Nephron (organoid): ENCODE results near the gene PKM.

Experiments
- H3K27ac Mint-ChIP-seq, 3 experiments: 2 replicates each; pipeline ENCODE4 v1.8.0; 2020; ENCODE audit warnings: mixed read lengths in 3 of 3, mild to moderate bottlenecking in 2 of 3, moderate library complexity in 1 of 3
- H3K27me3 Mint-ChIP-seq: 2 replicates; pipeline ENCODE4 v1.8.0; 2021; ENCODE audit warnings: low read depth, mild to moderate bottlenecking, moderate library complexity, mixed read lengths
- H3K36me3 Mint-ChIP-seq: 2 replicates; pipeline ENCODE4 v1.8.0; 2020; ENCODE audit warnings: low read depth, mixed read lengths
- H3K4me1 Mint-ChIP-seq: 2 replicates; pipeline ENCODE4 v1.8.0; 2020; ENCODE audit warnings: mixed read lengths
- H3K4me3 Mint-ChIP-seq, 3 experiments: 2 replicates each; pipeline ENCODE4 v1.8.0; 2020; ENCODE audit warnings: mild to moderate bottlenecking in 3 of 3, mixed read lengths in 3 of 3, moderate library complexity in 2 of 3
- H3K9me3 Mint-ChIP-seq: 2 replicates; pipeline ENCODE4 v1.8.0; 2020; ENCODE audit warnings: mixed read lengths
- TF ChIP-seq, protein P1 (sequence below), 3 experiments: fragments of 200-600 bp; sonication (generic); IDR thresholded peaks; one replicate each; pipeline ENCODE4 v1.5.0; 2021; ENCODE audit warnings: antibody characterized with exemption in 3 of 3; ENCODE audit not compliant: unreplicated experiment in 3 of 3

Gene PKM

GRCh38 chr15:72202801-72203506 lies 28.0 kb downstream of the PKM start:
- Mint-ChIP-seq H3K36me3 (peaks cover 82% of the 10 kb centered on the region), H3K9me3 (no peaks in the 10 kb centered on the region), H3K4me3 (no peak overlapping the region), H3K4me1 (peaks cover 53% of the 10 kb centered on the region), H3K27me3 (peaks cover 3% of the 10 kb centered on the region), H3K27ac (peak overlapping the region in 2 of 3 experiments; percentile 13 to 21)
- TF ChIP-seq, protein P1, sequence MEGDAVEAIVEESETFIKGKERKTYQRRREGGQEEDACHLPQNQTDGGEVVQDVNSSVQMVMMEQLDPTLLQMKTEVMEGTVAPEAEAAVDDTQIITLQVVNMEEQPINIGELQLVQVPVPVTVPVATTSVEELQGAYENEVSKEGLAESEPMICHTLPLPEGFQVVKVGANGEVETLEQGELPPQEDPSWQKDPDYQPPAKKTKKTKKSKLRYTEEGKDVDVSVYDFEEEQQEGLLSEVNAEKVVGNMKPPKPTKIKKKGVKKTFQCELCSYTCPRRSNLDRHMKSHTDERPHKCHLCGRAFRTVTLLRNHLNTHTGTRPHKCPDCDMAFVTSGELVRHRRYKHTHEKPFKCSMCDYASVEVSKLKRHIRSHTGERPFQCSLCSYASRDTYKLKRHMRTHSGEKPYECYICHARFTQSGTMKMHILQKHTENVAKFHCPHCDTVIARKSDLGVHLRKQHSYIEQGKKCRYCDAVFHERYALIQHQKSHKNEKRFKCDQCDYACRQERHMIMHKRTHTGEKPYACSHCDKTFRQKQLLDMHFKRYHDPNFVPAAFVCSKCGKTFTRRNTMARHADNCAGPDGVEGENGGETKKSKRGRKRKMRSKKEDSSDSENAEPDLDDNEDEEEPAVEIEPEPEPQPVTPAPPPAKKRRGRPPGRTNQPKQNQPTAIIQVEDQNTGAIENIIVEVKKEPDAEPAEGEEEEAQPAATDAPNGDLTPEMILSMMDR (IDR thresholded peaks at IDR 0.05; ENCODE audit: unreplicated experiment in 3 of 3) = no peak

GRCh38 chr15:72202302-72202701 lies 28.7 kb downstream of the PKM start:
- H3K27ac Mint-ChIP-seq = no peak overlapping the region
- H3K4me3 Mint-ChIP-seq = no peak overlapping the region
- peaks cover 55% of the 10 kb centered on the region for H3K4me1 Mint-ChIP-seq
- TF ChIP-seq, protein P1 (IDR thresholded peaks at IDR 0.05; ENCODE audit: unreplicated experiment in 3 of 3) = no peak
- H3K9me3 Mint-ChIP-seq = no peaks in the 10 kb centered on the region
- peaks cover 76% of the 10 kb centered on the region for H3K36me3 Mint-ChIP-seq
- H3K27me3 Mint-ChIP-seq = peaks cover 6% of the 10 kb centered on the region

DNA sequence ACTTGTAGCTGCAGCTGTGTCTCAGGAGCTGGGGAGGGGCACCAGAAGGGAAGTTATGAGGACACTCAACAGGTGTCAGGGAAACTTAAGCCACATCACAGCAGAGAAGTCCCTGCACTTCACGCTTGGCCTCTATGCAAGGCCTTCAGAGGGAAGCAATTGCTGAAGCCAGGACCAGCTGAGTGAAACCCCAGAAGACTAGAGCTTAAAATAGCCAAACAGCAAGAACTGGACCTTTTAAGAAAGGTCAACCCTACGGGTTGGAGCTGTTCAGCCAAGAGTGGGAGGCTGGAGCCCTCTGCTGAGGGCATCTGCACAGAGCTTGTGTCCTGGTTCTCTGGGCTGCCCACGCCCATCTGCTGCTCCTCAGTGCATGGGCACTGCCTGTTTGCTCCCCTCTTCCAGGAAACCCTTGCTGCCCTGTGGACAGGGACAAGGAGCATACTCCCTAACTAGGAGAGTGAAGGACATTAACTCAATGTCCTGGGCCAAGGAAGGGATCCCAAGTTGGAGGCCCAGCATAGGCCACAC lies 29.5 kb downstream of the PKM start:
- TF ChIP-seq, protein P1 (IDR thresholded peaks at IDR 0.05; ENCODE audit: unreplicated experiment in 3 of 3) = no peak
- H3K9me3 Mint-ChIP-seq = no peaks in the 10 kb centered on the region
- H3K27ac Mint-ChIP-seq = peak overlapping the region in 2 of 3 experiments; percentile 20 to 64
- H3K36me3 Mint-ChIP-seq = peaks cover 72% of the 10 kb centered on the region
- H3K4me1 Mint-ChIP-seq = peaks cover 49% of the 10 kb centered on the region
- H3K27me3 Mint-ChIP-seq = peaks cover 14% of the 10 kb centered on the region
- no peak overlapping the region for H3K4me3 Mint-ChIP-seq

DNA sequence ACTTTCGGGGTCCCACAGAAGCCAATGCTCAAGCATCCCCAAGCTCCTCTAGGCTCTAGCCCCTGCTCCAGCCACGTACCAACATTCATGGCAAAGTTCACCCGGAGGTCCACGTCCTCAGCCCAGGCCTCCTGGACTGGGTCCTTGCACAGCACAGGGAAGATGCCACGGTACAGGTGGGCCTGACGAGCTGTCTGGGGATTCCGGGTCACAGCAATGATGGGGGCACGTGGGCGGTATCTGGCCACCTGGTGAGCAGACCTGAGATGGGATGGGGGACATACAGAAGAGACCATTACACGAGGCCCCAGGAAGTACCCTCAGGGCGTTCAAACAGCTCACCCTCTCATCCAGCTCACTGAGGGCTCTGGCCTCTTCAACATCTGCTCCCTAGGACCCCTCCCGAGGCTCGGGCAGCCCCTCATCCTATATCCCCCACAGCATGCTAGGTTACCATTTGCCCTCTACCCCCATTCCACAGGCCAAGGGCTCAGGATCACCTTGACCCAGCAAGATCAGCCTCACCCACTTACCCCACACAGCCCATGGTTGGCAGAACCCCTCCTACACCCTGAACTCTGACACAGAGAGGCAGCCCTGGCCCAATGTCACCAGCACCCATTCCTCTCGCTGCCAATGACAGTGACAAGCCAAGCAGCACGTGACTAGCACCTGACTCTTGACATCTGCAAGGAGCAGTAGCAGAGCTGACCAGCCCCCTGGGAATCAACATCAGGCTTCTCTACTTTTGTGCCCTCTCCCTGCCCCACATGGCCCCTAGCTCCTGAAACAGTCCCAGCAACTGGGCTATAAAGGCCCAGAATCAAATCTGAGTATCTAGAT lies 30.4 kb downstream of the PKM start:
- peaks cover 23% of the 10 kb centered on the region for H3K27me3 Mint-ChIP-seq
- no peak overlapping the region for H3K4me3 Mint-ChIP-seq
- H3K9me3 Mint-ChIP-seq = no peaks in the 10 kb centered on the region
- peaks cover 64% of the 10 kb centered on the region for H3K36me3 Mint-ChIP-seq
- TF ChIP-seq, protein P1 (IDR thresholded peaks at IDR 0.05; ENCODE audit: unreplicated experiment in 3 of 3) = no peak
- H3K4me1 Mint-ChIP-seq = peaks cover 49% of the 10 kb centered on the region
- peak overlapping the region in 2 of 3 experiments; percentile 46 to 64 for H3K27ac Mint-ChIP-seq

DNA sequence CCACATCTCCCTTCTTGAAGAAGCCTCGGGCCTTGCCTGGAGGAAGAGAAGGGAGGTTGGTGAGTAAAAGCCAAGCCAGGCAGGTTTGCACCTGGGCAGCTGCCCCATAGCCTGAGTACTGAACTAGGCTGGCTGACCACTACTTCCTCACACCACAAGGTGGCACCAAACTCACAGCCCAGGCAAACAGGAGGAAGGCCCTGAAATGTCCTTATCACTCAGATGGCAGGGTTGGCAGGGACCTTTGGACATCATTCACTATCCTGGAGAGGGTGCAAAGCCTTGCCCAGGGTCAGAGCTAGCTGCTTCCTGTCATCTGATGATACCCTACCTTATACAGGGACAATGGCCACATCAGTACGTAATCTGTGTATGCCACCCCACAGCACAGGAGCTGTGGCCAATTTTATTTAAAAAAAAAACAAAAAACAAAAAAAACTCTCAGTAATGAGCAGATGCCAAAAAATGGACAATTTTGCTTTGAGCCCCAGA lies 31.2 kb downstream of the PKM start:
- H3K4me3 Mint-ChIP-seq = peak overlapping the region in 1 of 3 experiments; percentile 13
- H3K36me3 Mint-ChIP-seq = peaks cover 55% of the 10 kb centered on the region
- H3K27me3 Mint-ChIP-seq = peaks cover 31% of the 10 kb centered on the region
- H3K27ac Mint-ChIP-seq = no peak overlapping the region
- H3K4me1 Mint-ChIP-seq = peaks cover 48% of the 10 kb centered on the region
- TF ChIP-seq, protein P1 (IDR thresholded peaks at IDR 0.05; ENCODE audit: unreplicated experiment in 3 of 3) = peak; percentile 82 to 88 (median 88)
- H3K9me3 Mint-ChIP-seq = no peaks in the 10 kb centered on the region
